Transverse colon (tissue), 4 donors: ENCODE data around the gene ZNF385B. TPM values are rescaled to one million over a fixed set of nuclear protein-coding genes. Genes with fewer than 3 reads are reported as not detected.

Experiments used
- DNase-seq: peaks from one replicate; pipeline ENCODE4 v3.0.0-alpha.2; 2019
- H3K27ac ChIP-seq, 4 donors: fragments of 200-600 bp; sonication (generic); 2 replicates each; pipeline ENCODE4 v1.5.1; 2016 to 2018; ENCODE audit warnings: inconsistent platforms in 4 of 4
- H3K27me3 ChIP-seq: fragments of 200-600 bp; sonication (generic); 2 replicates; pipeline ENCODE4 v1.5.1; 2017; ENCODE audit warnings: inconsistent platforms
- H3K36me3 ChIP-seq, 4 donors: fragments of 200-600 bp; sonication (generic); 2 replicates each; pipeline ENCODE4 v1.5.1; 2017 to 2019; ENCODE audit warnings: inconsistent platforms in 4 of 4
- H3K4me1 ChIP-seq, 4 donors: fragments of 200-600 bp; sonication (generic); 2 replicates each; pipeline ENCODE4 v1.5.1; 2017 to 2020; ENCODE audit warnings: inconsistent platforms in 4 of 4
- H3K4me3 ChIP-seq, 4 donors: fragments of 200-600 bp; sonication (generic); 1 replicate in 1 of 4; 2 replicates in 3 of 4; pipeline versions ENCODE4 v1.5.1 to v1.6.1; 2017 to 2019; ENCODE audit warnings: inconsistent platforms in 4 of 4
- H3K9me3 ChIP-seq, 2 donors: fragments of 200-600 bp; sonication (generic); 2 replicates each; pipeline ENCODE4 v1.5.1; 2017 to 2019; ENCODE audit warnings: inconsistent platforms in 2 of 2
- CTCF ChIP-seq, 5 experiments: fragments of 200-600 bp in 3 of 5; fragments of 450-650 bp in 2 of 5; sonication (generic) in 3 of 5; IDR thresholded peaks; 1 replicate in 2 of 5; 2 replicates in 3 of 5; pipeline ENCODE4 v1.5.1; 2016 to 2017; ENCODE audit warnings: antibody characterized with exemption in 5 of 5, inconsistent platforms in 3 of 5, mild to moderate bottlenecking in 2 of 5, moderate library complexity in 1 of 5
- EP300 ChIP-seq: sonication (generic); formaldehyde crosslinking; IDR thresholded peaks from one replicate; pipeline ENCODE4 v1.6.1; 2017; ENCODE audit warnings: antibody characterized with exemption, low read depth
- POLR2A ChIP-seq: fragments of 450-650 bp; IDR thresholded peaks from one replicate; pipeline ENCODE4 v1.6.1; 2016; ENCODE audit warnings: antibody characterized with exemption, mild to moderate bottlenecking, moderate library complexity
- POLR2AphosphoS5 ChIP-seq, 3 donors: sonication (generic); formaldehyde crosslinking; IDR thresholded peaks; one replicate each; pipeline ENCODE4 v1.6.1; 2016; ENCODE audit warnings: antibody characterized with exemption in 3 of 3
- WGBS, 2 donors: methylation state at CpG; one replicate each; pipeline ENCODE4 v1.1.5; 2018; ENCODE audit warnings: low coverage in 1 of 2; 5-methylcytosine and 5-hydroxymethylcytosine counted together
- in situ Hi-C, 4 donors: fragments of 200-750 bp; cut with MboI; loops; one replicate each; pipeline versions ENCODE4 v1.15.0 to v1.15.1; 2017; ENCODE audit warnings: low sequenced_read_pairs in 3 of 4, low pct_ligation_motif_present in 1 of 4, low pct_unique_long_range_greater_than_20kb in 1 of 4
- intact Hi-C: fragments of 100-400 bp; cut with DNase I; formaldehyde crosslinking; loops from one replicate; pipeline ENCODE4 v1.15.1; 2023; ENCODE audit warnings: low total_unique reads
- total RNA-seq, 4 donors: library from RNA; depleted of rRNA; stranded (reverse); fragments of >200 nt; gene quantifications; one replicate each; pipeline ENCODE4 v1.1.0, GENCODE V29; 2016

Gene ZNF385B
- total RNA-seq, 4 donors from 2014 or later = 1.2 to 6.0 (median 2.4) TPM

- WGBS, 2 donors = 44 to 100% methylated on average over 1 to 2 of the region's 2 CpGs
- Histone ChIP-seq H3K4me3 (no peak overlapping the region), H3K36me3 (no peaks in the 10 kb centered on the region), H3K27ac (no peak overlapping the region), H3K27me3 (no peaks in the 10 kb centered on the region), H3K9me3 (no peaks in the 10 kb centered on the region), H3K4me1 (no peaks in the 10 kb centered on the region)
- intact Hi-C loops = no loop called here
- no peak for DNase-seq
- in situ Hi-C loops = no loop called here
- TF ChIP-seq POLR2AphosphoS5 (IDR thresholded peaks at IDR 0.05) = no peak
These were observed 192.2 kb downstream of the ZNF385B start for GRCh38 chr2:179669196-179669595.

GRCh38 chr2:179664972-179665812 lies 196.2 kb downstream of the ZNF385B start:
- no peaks in the 10 kb centered on the region for H3K4me1 ChIP-seq
- H3K4me3 ChIP-seq = no peak overlapping the region
- 81 to 86% methylated on average over 12 of the region's 12 CpGs for WGBS, 2 donors
- no peaks in the 10 kb centered on the region for H3K36me3 ChIP-seq
- DNase-seq = no peak
- no peaks in the 10 kb centered on the region for H3K9me3 ChIP-seq
- no peak for TF ChIP-seq POLR2AphosphoS5 (IDR thresholded peaks at IDR 0.05)
- TF ChIP-seq EP300 = no peak
- no peak for TF ChIP-seq POLR2A
- TF ChIP-seq CTCF (IDR thresholded peaks at IDR 0.05) = no peak
- H3K27me3 ChIP-seq = no peaks in the 10 kb centered on the region
- intact Hi-C loops (no loop called here), in situ Hi-C loops (no loop called here)
- H3K27ac ChIP-seq = no peak overlapping the region

- Histone ChIP-seq H3K27ac (no peak overlapping the region), H3K36me3 (no peaks in the 10 kb centered on the region), H3K4me1 (no peaks in the 10 kb centered on the region), H3K27me3 (no peaks in the 10 kb centered on the region), H3K9me3 (no peaks in the 10 kb centered on the region), H3K4me3 (no peak overlapping the region)
- in situ Hi-C loops = no loop called here
- 63 to 71% methylated on average over 1 of the region's 1 CpG for WGBS, 2 donors
- no peak for DNase-seq
- TF ChIP-seq EP300 = no peak
- TF ChIP-seq POLR2AphosphoS5 (IDR thresholded peaks at IDR 0.05) = no peak
- TF ChIP-seq CTCF (IDR thresholded peaks at IDR 0.05) = no peak
- no peak for TF ChIP-seq POLR2A
- intact Hi-C loops = no loop called here
These were observed 199.4 kb downstream of the ZNF385B start for GRCh38 chr2:179661986-179662385.

- in situ Hi-C loops = no loop called here
- no peaks in the 10 kb centered on the region for H3K36me3 ChIP-seq
- H3K4me3 ChIP-seq = no peak overlapping the region
- intact Hi-C loops = no loop called here
- DNase-seq = no peak
- no peaks in the 10 kb centered on the region for H3K9me3 ChIP-seq
- no peaks in the 10 kb centered on the region for H3K4me1 ChIP-seq
- TF ChIP-seq CTCF (IDR thresholded peaks at IDR 0.05) (no peak), POLR2A (no peak)
- H3K27ac ChIP-seq = no peak overlapping the region
- 84 to 86% methylated on average over 3 to 6 of the region's 6 CpGs for WGBS, 2 donors
- H3K27me3 ChIP-seq = no peaks in the 10 kb centered on the region
These were observed 204.3 kb downstream of the ZNF385B start for GRCh38 chr2:179657068-179657595.
